Activated T-cell treated with anti-CD3 and anti-CD28 coated beads, Interleukin-2, amount 50 U/mL, for 24 hours (primary cell): ENCODE measurements around the gene ZDHHC4.
A peak's percentile ranks its signal among the peaks of the same experiment; 100 is the strongest.
"Not testable (repeated sequence)": the region's sequence is repeated elsewhere in the genome, so short reads cannot be mapped to it uniquely, and the experiment has no call there.

ENCODE experiments used
- DNase-seq: peaks from one replicate; pipeline ENCODE4 v3.0.0-alpha.2; 2020
- H3K27ac Mint-ChIP-seq: 2 replicates; pipeline ENCODE4 v1.8.0; 2020; ENCODE audit warnings: mild to moderate bottlenecking, mixed read lengths
- H3K27me3 Mint-ChIP-seq: 2 replicates; pipeline ENCODE4 v1.8.0; 2020; ENCODE audit warnings: mixed read lengths
- H3K36me3 Mint-ChIP-seq: 2 replicates; pipeline ENCODE4 v1.8.0; 2020; ENCODE audit warnings: low read depth, mixed read lengths
- H3K4me1 Mint-ChIP-seq: 2 replicates; pipeline ENCODE4 v1.8.0; 2020; ENCODE audit warnings: low read depth, mixed read lengths
- H3K4me3 Mint-ChIP-seq: 2 replicates; pipeline ENCODE4 v1.8.0; 2020; ENCODE audit warnings: mild to moderate bottlenecking, moderate library complexity, mixed read lengths
- H3K9me3 Mint-ChIP-seq: 2 replicates; pipeline ENCODE4 v1.8.0; 2020; ENCODE audit warnings: mixed read lengths

The ZDHHC4 gene

GRCh38 chr7:6630007-6630849, 53.0 kb downstream of the ZDHHC4 start:
- Mint-ChIP-seq H3K27ac (no peak overlapping the region), H3K4me3 (no peak overlapping the region)

GRCh38 chr7:6631605-6632004, 54.4 kb downstream of the ZDHHC4 start:
- no peak for DNase-seq
- H3K4me1 Mint-ChIP-seq: peaks cover 5% of the 10 kb centered on the region
- H3K36me3 Mint-ChIP-seq: no peaks in the 10 kb centered on the region
- no peak overlapping the region for H3K27ac Mint-ChIP-seq
- no peaks in the 10 kb centered on the region for H3K27me3 Mint-ChIP-seq
- H3K9me3 Mint-ChIP-seq: peaks cover 3% of the 10 kb centered on the region
- no peak overlapping the region for H3K4me3 Mint-ChIP-seq

More at GRCh38 chr7:6630007-6630849, 53.0 kb downstream of the ZDHHC4 start:
- no peaks in the 10 kb centered on the region for H3K36me3 Mint-ChIP-seq
- no peaks in the 10 kb centered on the region for H3K27me3 Mint-ChIP-seq
- H3K4me1 Mint-ChIP-seq: peaks cover 5% of the 10 kb centered on the region
- DNase-seq: no peak
- peaks cover 2% of the 10 kb centered on the region for H3K9me3 Mint-ChIP-seq

DNA sequence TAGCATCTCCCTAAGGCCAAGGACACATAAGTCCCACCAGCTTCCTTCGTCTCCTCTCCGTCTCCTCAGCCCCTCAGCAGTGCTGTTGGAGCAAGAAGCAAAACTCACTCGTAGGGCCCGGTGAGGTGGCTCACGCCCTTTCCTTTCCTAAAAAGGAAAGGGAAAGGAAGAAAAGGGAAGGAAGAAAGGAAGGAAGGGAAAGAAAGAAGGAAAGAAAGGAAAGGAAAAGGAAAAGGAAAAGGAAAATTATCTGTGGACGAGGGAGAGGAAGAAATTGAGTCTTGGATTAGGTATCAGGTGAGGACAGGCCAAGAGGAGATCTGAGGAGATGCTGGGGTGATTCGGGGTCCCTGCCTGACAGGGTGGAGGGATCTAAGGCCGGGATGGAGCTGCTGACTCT, 56.8 kb downstream of the ZDHHC4 start:
- H3K27ac Mint-ChIP-seq: no peak overlapping the region
- H3K36me3 Mint-ChIP-seq: peaks cover 12% of the 10 kb centered on the region
- H3K4me1 Mint-ChIP-seq: peaks cover 17% of the 10 kb centered on the region
- peaks cover 3% of the 10 kb centered on the region for H3K9me3 Mint-ChIP-seq
- no peaks in the 10 kb centered on the region for H3K27me3 Mint-ChIP-seq
- H3K4me3 Mint-ChIP-seq: no peak overlapping the region
- no peak for DNase-seq

- DNase-seq, H3K27me3 Mint-ChIP-seq, H3K9me3 Mint-ChIP-seq: not testable (repeated sequence)
- peak overlapping the region; percentile 29 for H3K27ac Mint-ChIP-seq
- peak overlapping the region; percentile 80 for H3K4me3 Mint-ChIP-seq
- H3K36me3 Mint-ChIP-seq: peaks cover 21% of the 10 kb centered on the region
- H3K4me1 Mint-ChIP-seq: peaks cover 27% of the 10 kb centered on the region
Observed at GRCh38 chr7:6634971-6635370, 57.7 kb downstream of the ZDHHC4 start.

- Mint-ChIP-seq H3K36me3 (peaks cover 41% of the 10 kb centered on the region), H3K27ac (peak within 1 kb of the TSS; percentile 92), H3K27me3 (no peaks in the 10 kb centered on the region), H3K9me3 (peaks cover 7% of the 10 kb centered on the region), H3K4me3 (peak within 1 kb of the TSS; percentile 87), H3K4me1 (peaks cover 27% of the 10 kb centered on the region)
- DNase-seq: peak; percentile 77
Observed at GRCh38 chr7:6636741-6637543, 59.7 kb downstream of the ZDHHC4 start, which contains the start of gene ZNF316. Gene ZNF316, plus strand, starts transcription at chr7:6637318. Its CDS starts 5,092 bp downstream, at chr7:6642410.

GRCh38 chr7:6637544-6638229, 60.4 kb downstream of the ZDHHC4 start:
- H3K4me3 Mint-ChIP-seq: peak overlapping the region; percentile 87
- peaks cover 49% of the 10 kb centered on the region for H3K36me3 Mint-ChIP-seq
- H3K9me3 Mint-ChIP-seq: peaks cover 7% of the 10 kb centered on the region
- DNase-seq: peak; percentile 76
- peak overlapping the region; percentile 92 for H3K27ac Mint-ChIP-seq
- no peaks in the 10 kb centered on the region for H3K27me3 Mint-ChIP-seq
- peaks cover 27% of the 10 kb centered on the region for H3K4me1 Mint-ChIP-seq
